Fibroblast of the aortic adventitia (primary cell): ENCODE measurements around the gene NUP133. TPM values are rescaled to one million over a fixed set of nuclear protein-coding genes. Genes with fewer than 3 reads are reported as not detected.

Experiments
- DNase-seq: peaks from one replicate; pipeline ENCODE4 v3.0.0-alpha.2; 2010; ENCODE audit warnings: low read depth
- H3K4me3 ChIP-seq: 2 replicates; pipeline ENCODE4 v1.5.1; 2011; ENCODE audit warnings: low read depth, mild to moderate bottlenecking, control low read depth, low read length, moderate library complexity
- CTCF ChIP-seq: IDR thresholded peaks from 2 replicates; pipeline ENCODE4 v1.5.1; 2011; ENCODE audit warnings: mild to moderate bottlenecking, low read length, control low read depth, inconsistent platforms; ENCODE audit not compliant: insufficient read depth
- total RNA-seq: library from RNA; depleted of rRNA; stranded (reverse); fragments of >200 nt; gene quantifications from 2 replicates; pipeline ENCODE4 v1.2.3, GENCODE V29; 2012; ENCODE audit warnings: low replicate concordance

NUP133 gene
- total RNA-seq, 1 donor = 46.1 TPM

DNA sequence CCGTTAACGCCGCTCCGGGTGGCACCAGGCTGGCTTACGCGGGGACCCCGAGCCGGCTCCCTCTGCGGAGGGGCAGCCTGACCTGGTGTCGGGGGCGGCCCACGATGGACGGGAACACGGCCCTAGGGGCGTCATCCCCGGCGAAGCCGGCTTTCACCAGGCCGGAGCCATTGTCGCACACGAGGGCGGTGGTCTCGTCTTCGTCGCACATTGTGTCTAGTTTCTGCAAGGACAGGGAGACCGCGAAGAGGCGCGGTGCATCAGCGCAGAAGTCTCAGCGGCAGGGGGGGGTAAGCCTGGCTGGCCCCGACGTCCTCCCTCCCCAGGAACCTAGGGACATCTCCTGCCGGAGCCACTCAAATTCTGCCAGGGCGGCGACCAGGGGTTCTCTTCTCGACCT is 75.2 kb downstream of the NUP133 start:
- H3K4me3 ChIP-seq = no peak overlapping the region
- DNase-seq = no peak
- TF ChIP-seq CTCF = no peak

- DNase-seq = no peak
- no peak overlapping the region for H3K4me3 ChIP-seq
- TF ChIP-seq CTCF = no peak
Observed at GRCh38 chr1:229432116-229432461, 76.1 kb downstream of the NUP133 start.

DNA sequence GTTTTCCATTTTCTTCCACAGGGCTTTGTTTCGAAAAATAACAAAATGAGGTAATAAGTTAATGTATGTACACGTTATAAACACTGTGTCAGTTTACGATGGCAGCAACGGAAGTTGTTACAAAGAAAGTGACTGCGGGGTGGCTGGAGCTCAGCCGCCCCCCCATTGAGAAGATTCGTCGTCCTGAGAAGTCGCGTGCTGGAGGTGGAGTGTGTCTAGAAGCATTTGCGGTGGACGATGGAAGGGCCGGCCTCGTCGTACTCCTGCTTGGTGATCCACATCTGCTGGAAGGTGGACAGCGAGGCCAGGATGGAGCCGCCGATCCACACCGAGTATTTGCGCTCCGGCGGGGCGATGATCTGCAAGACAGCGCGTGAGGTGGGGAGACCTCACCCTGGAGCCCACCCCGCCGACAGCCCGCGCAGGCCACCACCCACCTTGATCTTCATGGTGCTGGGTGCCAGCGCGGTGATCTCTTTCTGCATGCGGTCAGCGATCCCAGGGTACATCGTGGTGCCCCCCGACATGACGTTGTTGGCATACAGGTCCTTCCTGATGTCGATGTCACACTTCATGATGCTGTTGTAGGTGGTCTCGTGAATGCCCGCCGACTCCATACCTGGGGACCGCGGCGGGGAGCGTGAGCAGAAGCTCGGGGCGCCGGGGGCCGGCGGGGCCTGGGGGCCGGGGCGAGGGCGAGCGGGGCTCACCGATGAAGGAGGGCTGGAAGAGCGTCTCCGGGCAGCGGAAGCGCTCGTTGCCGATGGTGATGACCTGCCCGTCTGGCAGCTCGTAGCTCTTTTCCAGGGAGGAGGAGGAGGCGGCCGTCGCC is 76.6 kb downstream of the NUP133 start:
- no peak for DNase-seq

GRCh38 chr1:229430761-229431283 is 77.3 kb downstream of the NUP133 start:
- TF ChIP-seq CTCF = peak; percentile 22
- no peak overlapping the region for H3K4me3 ChIP-seq
- DNase-seq = peak; percentile 35

More for the DNA sequence above, 76.6 kb downstream of the NUP133 start:
- no peak overlapping the region for H3K4me3 ChIP-seq
- TF ChIP-seq CTCF = no peak

- DNase-seq = no peak
- TF ChIP-seq CTCF = no peak
- no peak overlapping the region for H3K4me3 ChIP-seq
Observed at GRCh38 chr1:229428256-229428655, 79.9 kb downstream of the NUP133 start.

- H3K4me3 ChIP-seq = no peak overlapping the region
- no peak for TF ChIP-seq CTCF
- DNase-seq = no peak
Observed at GRCh38 chr1:229427572-229427971, 80.6 kb downstream of the NUP133 start.
